ENCODE results near the gene FANCC.

Gene FANCC

DNA sequence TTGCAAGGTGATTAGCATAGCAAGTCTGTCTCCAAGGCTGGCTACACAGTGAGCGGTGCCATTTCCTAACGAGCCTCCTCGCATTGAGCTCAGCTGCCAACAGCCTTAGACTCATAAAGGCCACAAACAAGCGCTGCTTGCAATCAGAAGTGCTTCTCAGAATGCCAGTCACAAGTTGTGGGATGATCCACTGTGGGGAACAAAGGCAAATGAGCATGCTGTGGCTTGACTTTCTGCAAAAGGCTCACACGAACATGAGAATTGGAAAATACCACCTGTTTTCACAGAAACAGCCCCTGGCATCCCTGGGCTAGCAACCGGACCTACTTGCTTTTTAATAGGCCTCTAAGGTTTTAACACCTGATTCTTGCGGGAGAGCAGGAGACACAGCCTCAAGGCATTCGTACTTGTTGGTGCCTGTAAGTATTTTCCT is 215.5 kb downstream of the FANCC start:
- no peak for DNase-seq (ENCODE audit: low read depth)

DNA sequence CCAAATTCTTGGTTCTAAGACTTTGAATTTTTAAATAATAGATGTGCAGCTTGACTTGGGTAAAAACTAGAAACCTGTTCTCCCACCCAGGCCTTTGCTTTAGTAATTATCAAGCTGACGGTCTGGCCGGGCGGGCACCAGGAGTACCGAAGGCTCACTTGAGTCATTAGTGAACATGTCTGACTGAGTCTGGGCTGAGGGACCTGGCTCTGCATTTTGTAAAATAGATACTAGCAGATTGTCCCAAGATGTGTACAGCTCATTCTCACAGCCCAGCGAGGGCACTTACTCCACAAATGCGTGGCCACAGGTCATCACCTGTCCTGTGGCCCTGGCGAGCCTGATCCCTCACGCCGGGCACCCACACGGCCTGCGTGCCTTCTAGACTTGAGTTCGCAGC is 216.2 kb downstream of the FANCC start:
- DNase-seq (ENCODE audit: low read depth) = no peak

DNA sequence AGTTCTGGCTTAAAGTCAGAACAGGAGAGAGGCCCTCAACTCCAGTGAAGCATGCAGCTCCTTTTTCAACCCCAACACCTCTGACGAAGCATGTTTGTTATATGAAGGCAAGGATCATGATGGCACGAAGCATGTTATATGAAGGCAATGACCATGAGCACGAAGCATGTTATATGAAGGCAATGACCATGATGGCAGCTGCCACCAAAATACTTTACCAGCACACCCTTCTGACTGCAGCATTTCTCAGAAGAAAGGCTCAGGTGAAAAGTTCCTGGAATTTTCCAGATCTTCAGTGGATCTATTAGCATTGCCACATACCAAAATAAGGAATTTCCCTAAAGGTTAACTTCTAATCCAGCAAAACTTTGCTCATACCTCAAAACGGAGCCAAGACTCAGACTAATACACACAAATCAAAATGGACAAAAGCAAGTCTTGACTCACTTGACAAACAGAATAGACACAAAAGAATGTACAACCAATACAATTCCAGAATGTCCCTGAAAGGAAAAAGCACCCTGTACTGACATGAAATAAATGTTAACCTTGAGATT is 217.4 kb downstream of the FANCC start:
- DNase-seq (ENCODE audit: low read depth) = no peak

DNA sequence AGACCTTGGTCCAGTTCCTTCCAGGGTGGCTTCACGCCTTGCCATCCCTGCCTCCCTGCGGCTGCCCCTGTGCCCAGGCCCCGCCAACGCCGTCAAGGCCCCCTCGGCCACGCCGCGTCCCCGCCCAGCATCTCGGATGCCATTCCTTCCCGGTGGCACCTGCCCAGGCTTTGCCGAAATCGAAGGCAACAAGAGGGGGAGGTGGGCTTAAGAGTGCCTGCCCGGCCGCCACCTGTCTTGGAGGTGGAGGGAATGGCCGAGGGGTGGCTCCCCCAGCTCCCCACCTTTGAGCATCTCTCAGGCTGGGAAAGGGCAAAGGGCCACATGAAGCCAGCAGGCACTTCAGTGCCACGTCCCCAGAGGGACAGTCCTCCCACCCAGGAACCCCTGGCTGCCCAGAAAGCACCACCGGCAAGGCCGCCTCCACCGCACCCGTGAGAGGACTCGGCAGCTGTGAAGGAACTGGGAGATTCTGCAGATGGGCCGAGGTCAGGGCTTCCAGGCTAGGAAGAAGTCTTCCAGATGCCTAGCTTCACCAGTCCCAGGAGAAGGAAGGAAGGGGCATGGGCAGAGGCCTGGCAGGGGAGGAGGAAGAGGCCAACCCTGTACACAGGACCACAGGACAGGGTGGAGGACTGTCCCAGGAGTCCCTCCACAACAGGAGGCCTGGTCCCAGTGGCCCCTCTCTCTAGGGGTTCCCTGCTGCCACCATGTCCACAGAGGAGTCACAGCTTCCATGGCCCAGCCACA is 218.0 kb downstream of the FANCC start:
- DNase-seq (ENCODE audit: low read depth) = no peak

DNA sequence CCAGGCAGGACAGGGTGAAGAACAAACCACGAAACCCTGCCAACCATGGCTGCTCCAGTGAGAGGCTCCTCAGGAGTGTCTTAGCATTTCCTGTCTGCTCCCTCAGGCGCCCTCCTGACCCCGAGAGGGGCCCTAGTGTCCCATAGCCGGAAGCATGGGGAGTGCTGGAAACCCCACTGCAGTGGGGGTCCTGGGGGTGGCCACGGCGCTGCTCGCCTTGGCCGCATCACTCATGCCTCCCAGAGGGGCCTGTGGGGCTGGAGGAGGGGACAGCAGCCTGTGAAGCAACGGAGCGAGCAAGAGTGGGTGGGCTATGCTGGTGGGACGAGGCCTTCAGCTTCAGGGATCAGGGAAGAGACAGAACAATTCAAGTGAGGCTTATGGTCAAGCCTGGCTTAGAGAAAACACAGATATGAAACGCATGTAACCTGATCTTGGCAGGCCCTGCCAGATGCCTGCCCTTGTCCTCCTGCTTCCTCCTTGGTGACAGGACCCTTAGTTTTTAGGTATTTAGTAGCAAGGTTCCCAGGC is 219.1 kb downstream of the FANCC start:
- no peak for DNase-seq (ENCODE audit: low read depth)

DNA sequence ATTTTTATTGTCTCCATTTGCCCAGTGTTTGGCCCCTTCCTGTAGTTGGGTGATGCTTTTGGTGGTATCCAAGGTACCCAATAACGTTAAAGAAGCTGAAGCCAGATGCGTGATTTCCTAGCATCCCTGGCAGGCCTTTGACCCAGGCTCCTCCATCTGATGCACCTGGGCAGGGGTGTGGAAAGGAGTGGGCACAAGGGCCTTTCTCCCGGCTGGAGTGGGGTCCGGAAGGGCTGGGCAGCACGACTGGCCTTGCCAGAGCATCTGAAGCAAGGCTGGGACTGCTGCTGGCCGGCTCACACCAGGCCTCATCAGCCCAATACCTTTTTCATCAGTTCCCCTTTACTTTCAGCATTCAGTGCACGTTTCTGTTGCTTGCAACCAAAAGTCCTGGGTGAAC is 220.2 kb downstream of the FANCC start:
- no peak for DNase-seq (ENCODE audit: low read depth)

DNA sequence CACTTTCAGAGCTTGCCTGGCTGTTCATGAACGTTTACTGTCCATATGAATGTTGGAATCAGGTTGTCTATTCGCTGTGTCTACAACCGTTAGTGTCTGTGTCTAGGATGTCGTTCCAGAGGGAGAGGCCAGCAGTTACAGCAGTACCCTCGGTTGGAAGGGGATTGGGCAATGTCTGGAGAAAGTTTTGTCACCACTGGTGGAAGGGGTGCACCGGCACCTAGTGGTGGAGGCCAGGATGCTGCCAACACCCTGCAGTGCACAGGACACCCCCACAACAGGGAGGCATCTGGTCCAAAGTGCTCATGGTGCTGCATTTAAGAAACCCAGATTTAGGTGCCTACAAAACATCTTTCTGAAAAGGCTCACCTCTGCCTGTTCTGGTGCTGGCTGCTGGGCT is 220.7 kb downstream of the FANCC start:
- DNase-seq (ENCODE audit: low read depth) = no peak

DNA sequence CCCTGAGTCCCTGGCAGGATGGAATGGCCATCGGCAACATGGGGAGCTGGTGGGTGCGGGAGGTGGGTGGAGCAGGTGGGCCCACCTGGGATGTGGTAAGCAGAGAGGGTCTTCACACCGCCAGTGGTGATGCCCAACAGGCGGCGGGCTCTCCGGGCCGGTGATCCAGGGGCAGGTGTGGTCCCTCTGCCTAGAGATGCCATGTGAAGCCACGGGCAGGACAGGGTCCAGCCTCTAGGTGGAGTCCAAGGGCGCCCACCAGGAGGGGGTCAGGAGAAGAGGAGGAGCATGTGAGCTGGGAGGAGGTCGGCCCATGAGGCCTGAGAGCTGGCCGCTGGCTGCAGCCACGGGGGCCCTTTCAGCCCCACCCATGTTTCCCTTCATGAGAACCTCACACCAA is 221.1 kb downstream of the FANCC start:
- no peak for DNase-seq (ENCODE audit: low read depth)

DNA sequence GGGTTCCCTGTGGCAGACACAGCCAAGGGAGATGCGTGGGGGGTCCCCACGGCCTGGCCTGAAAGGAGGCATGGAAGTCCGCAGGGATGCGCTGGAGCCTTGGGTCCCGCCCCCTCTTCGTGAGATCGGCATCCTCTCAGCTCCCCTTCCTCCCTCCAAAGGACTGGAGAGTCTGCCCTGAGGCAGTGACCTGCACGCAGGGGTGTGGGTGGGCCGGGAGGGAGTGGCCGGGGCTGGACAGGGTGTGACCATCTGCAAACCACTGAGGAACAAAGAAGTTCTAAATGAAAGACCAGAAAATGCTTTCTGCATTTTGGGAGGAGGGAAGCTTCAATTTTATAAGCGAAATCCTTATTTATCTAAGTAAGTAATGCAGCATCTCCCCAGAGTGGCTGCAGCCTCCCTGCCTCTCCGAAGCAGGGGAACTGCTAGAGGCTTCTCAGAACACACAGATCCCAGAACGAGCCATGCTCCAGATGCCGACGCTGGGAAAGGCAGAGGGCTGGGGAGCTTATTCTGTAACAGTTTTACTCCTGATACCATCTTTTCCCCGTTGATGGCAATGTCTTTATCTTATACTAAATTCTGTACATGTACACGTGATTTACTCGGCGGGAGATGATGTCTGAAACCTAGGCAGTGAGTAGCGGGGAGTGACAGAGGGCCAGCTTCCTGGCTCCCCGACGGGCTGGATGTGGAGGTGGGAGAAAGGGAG is 221.7 kb downstream of the FANCC start:
- DNase-seq (ENCODE audit: low read depth) = no peak

DNA sequence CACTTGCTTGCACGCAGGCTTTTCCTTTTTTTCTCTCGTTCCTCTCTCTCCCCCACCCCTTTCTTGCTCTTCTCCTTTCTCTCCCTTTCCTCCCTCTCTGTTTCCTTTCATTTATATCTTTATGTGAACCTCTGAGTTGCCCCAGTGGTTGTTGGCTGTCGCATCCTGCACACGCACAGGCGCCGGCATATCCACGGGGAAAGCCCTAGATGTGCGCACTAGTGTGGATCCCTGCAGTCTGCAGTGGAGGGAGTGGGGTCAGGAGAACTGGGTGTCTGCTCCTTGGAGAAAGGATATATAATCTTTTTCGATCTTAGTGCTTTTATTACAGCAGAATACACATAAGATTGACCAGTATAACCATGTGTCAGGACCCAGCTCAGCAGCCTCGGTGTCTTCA is 223.5 kb downstream of the FANCC start:
- DNase-seq (ENCODE audit: low read depth) = no peak

DNA sequence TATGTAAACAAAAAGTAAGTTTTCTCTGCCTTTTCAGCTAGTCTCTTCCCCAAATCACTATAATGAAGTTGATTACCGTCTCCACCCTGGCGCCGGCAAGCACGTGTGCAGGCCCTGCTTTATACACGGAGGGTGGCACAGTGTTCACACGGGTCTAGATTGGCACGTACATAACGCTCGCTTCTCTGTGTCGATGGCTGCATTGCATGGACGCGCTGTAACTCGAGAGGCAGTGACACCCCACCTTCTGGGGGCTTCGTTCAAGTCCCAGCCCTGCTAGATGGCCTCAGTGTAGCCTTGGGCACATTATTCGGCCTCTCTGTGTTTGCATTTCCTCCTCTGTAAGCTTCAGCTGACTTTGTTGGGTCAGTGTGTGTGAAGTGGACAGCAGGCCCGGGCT is 223.9 kb downstream of the FANCC start:
- no peak for DNase-seq (ENCODE audit: low read depth)

DNA sequence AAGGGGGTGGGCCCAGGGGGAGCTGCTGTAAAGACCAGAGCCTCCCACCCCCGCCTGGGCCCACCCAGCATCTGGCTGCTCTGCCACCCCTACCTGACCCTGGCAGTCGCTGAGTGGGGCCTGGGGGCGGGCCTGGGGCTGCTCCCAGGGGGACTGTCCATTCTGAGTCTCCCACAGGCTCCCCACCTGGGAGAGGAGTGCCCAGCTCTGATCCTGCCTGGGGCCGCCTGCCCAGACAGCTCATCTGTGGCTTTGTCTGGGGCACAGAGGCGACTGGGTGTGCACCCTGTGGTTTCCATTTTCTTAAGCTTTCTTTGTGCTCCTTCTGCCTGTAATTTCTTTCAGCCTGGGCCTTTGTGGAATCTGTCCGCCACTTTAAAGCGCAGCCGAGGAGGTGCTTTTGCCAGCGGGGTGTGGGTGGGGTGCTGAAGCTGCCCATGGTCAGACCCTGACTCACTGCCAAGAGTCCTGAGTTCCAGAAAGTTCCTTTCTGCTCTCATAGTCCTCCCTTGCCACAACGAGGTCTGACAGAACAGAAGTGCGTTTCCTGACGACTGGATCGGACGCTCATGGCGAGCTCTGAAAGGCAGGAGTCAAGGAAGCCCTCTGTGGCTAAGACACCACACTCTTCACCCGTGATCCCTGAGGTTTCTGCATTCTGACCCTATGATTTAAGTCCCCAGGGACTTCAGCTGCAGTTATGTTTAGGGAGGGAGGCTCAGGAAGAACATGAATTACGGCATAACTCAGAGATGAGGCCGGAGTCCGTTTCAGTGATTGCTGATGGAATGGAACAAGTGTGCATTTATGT is 225.0 kb downstream of the FANCC start:
- DNase-seq (ENCODE audit: low read depth) = peak; percentile 92

DNA sequence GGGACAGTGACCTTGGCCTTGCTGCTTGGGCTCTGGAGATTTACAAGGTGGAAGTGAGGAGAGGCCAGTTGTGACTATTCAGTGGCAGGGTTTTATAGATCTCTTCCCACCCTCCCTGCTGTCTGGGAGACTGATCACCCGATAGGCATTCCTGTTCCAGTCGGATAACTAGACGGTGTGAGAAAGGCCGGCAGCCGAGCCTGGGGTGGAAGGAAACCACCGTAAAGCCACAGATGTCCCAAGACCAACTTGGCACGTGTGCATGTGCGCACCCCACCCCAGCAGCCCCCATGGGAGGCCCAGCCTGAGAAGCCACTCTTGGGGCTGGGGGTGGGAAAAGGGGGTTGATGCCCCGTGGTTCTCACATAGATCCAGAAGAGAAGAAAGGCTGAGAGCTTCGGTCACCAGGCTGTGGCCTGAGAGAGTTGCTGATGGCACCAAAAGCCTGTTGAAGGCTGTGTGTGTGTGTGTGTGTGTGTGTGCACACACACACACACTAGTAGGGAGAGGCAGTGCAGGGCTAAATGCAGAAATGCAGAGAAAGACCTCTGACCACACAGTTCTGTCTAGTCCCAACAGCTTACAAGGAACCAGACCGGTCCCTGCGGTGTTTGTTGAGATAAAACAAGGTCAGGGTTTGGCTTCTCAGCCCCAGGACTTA is 225.8 kb downstream of the FANCC start:
- peak; percentile 32 for DNase-seq (ENCODE audit: low read depth)

DNA sequence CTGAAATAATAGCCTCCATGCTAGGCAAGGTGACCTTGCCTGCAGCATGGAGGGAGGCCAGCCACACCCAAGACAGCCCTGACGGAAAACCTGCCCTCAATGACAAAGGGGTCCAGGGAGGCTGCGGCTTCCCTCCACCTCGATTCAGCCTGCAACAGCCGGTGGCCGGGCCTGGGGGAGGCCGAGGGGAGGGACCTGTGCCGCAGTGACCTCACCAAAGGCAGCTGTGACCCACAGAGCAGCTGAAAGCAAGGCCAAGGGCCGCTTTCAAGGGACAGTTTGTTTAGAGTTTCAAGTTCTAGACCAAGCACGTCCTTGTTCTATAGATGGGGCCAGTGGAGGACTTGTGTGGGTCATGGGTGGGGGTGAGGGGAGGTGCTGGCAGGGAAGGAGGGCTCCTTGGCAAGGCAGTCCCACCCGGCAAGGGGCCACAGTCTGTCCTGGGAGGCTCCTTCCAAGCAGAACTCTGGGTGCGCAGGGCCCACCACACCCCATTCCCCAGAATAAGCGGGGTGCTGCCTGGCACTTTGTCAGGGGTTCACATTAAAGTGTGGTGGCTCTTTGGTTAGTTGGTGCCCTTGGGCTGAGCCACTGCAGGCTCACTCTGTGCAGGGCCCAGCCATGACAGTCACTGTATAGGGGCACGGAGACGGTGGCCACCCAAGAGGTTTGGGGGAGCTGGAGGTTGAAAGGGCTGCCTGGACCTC is 226.5 kb downstream of the FANCC start:
- no peak for DNase-seq (ENCODE audit: low read depth)

DNA sequence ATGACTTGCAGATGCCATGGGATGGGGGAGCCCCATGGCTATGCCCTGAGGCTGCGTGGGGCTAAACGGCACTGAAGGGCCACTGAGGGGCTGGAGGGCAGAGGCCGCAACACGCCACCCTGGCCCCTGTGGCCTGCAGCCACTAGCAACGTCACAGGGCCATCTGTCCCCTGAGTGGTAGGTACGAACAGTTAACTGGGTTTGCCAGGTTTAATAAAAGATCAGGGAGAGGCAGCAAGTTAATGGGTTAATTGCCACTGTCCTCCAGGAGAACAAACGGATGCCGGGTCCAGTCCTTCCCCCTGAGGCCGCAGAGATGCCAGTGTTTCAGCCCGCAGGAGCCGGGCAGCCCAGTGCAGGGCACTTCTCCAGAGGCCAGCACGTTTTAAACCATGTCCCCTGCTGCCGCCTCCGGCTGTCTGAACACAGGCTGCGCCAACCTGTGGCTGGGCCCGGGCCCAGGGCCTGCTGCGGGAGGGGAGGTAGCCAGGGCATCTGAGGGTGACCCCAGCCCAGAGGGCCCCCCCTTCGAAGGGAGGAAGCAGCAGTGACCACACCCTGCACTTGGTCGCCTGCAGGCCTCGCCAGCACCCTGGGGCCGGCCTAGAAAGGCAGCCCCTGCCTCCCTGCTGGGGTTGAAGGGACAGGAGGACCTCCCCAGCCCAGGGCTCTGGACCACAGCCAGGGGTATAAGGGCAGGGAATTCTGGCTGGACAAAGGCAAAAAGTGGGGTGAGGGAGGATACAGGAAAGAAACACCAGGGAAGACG is 227.3 kb downstream of the FANCC start:
- DNase-seq (ENCODE audit: low read depth) = no peak

DNA sequence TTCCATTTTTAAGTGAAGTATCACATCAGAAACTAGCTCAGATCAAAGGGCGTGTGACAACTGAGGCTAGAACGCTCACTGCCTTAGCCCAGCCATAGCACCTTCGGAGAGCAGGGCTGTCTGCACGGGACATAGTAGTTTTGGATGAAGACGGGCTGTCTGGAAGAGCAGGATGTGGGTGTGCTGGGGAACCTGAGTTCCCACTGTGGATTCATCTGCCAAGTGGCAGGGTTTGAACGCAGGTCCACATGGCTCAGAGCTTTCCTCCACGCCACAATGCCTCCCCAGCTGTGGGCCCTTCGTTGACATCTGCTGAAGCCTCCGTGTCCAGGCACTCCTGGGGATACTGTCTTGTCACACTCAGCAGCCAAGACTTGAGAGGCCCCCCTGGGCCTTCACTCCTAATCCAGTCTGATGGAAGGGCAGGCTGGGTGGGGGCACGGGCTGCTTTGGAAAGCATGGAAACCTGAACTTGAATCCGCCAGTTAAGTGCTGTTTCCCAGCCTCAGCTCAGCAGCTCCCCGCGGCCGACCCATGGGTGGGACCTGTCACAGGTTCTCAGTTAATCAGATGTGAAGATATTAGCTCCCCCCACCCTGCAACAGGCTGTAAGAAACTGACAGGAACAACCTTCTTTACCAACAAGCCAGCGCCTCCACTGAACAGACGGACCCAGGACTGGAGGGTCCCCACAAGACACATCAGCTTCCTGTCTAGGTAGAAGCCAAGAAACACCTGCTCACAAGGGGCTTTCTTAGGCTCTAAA is 228.1 kb downstream of the FANCC start:
- no peak for DNase-seq (ENCODE audit: low read depth)

DNA sequence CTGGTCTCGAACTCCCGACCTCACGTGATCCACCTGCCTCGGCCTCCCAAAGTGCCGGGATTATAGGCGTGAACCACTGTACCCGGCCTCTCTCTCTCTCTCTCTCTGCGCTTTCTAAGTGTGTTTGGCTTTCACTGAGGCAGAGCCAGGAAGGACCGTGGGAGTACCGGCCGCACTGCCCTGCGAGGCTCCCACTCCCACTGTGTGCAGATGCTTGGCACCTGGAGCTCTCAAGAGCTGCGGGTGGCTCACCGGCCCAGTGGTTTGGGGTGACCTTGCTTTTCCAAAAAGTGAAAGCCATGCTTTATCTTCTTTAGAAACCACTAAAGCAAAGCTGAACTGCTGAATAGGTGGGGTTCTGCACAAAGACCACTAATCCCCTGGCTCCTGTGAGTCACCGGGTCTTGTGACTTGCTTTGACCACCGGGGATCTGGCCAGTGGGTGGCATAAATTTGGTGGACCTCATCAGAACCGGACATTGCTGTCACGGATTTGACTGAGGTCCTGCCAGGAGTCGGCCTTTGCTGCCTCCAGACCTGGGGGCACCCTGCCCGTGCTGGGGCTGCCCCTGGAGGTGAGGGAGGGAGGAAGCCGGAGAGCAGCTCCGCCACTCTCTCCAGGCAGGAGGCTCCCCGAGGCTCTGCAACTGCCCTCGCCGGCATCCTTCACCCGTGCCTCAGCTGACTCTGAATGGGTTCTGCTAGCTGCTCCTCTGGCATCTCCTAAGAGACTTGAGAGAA is 228.9 kb downstream of the FANCC start:
- no peak for DNase-seq (ENCODE audit: low read depth)

DNA sequence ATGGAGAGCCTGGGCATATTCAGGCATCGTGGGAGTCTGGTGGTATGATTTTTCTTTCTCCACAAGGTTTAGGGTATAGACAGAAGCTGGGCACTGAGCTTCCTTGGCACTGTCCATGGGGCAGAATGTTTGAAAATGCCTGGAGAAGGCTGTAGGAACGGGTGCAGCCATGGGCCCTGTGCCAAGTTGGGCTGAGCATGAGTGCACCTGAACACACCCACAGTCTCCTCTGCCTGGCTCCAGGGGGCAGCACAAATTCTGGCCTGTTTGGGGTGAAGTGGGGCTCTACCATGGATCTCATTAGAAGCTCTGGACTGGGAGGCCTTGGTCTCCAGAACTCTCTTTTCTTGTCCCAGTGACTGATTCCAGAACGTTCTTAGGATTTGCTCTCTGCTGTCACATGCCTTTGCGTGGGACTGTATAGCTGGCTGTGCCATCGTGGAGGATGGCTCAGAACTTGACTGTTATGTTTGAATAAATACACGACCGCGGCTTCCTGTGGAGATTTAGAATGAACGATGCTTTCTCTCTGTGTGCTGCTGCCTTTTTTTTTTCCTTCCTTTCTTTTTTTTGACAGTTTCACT is 229.8 kb downstream of the FANCC start:
- DNase-seq (ENCODE audit: low read depth) = no peak

DNA sequence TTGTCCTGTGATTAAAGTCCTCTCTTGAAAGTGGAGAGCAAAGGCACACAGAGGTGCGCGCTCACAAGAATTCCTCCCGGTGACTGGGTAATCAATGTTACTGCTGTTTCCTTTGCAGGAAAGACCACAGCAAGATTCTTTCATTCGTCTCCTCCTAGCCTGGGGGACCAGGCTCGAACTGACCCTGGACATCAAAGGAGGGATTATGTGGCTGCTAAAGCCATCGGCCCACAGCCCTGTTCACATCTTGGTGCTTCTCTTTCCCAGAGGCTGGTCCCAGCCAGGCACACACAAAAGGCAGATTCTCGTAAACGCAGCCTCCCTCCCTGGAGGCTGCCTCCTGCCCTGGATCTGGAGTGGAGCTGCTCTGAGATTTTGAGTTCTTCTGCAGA is 230.9 kb downstream of the FANCC start:
- no peak for DNase-seq (ENCODE audit: low read depth)

All from stromal cell of bone marrow (primary cell).